Testis (tissue), 3 donors: ENCODE measurements around the gene GPATCH8. TPM values are rescaled to one million over a fixed set of nuclear protein-coding genes. Genes with fewer than 3 reads are reported as not detected.
A peak's percentile ranks its signal among the peaks of the same experiment; 100 is the strongest.

Source experiments
- DNase-seq: peaks from one replicate; pipeline ENCODE4 v3.0.0-alpha.2; 2019
- H3K27ac ChIP-seq, 2 donors: fragments of 200-600 bp; sonication (generic); one replicate each; pipeline ENCODE4 v1.5.1; 2019
- H3K27me3 ChIP-seq: fragments of 200-600 bp; sonication (generic); one replicate; pipeline ENCODE4 v1.5.1; 2019
- H3K36me3 ChIP-seq: fragments of 200-600 bp; sonication (generic); one replicate; pipeline ENCODE4 v1.5.1; 2017; ENCODE audit warnings: low read depth; ENCODE audit errors: missing control alignments
- H3K4me1 ChIP-seq: fragments of 200-600 bp; sonication (generic); one replicate; pipeline ENCODE4 v1.5.1; 2019
- H3K4me3 ChIP-seq, 2 donors: fragments of 200-600 bp; sonication (generic); one replicate each; pipeline ENCODE4 v1.5.1; 2017 to 2019
- H3K9me3 ChIP-seq: fragments of 200-600 bp; sonication (generic); one replicate; pipeline ENCODE4 v1.5.1; 2017
- CTCF ChIP-seq, 3 experiments: fragments of 450-650 bp in 2 of 3; fragments of 200-600 bp in 1 of 3; sonication (generic) in 1 of 3; IDR thresholded peaks; one replicate each; pipeline ENCODE4 v1.5.1; 2016 to 2019; ENCODE audit warnings: antibody characterized with exemption in 3 of 3, mild to moderate bottlenecking in 2 of 3, moderate library complexity in 1 of 3
- POLR2A ChIP-seq: fragments of 450-650 bp; IDR thresholded peaks from one replicate; pipeline ENCODE4 v1.6.1; 2017; ENCODE audit warnings: antibody characterized with exemption, mild to moderate bottlenecking, moderate library complexity
- WGBS, 2 donors: methylation state at CpG; one replicate each; pipeline ENCODE4 v1.1.5; 2018; 5-methylcytosine and 5-hydroxymethylcytosine counted together
- intact Hi-C: fragments of 100-400 bp; cut with DNase I; formaldehyde crosslinking; loops from one replicate; pipeline ENCODE4 v1.15.1; 2023; ENCODE audit warnings: low total_unique reads
- polyA plus RNA-seq: library from polyadenylated mRNA; stranded (reverse); fragments of 350-450 nt; fragmentation: Illumina TruSeq; extraction: RNeasy Lipid Tissue Mini Kit (QIAGEN cat#74804); gene quantifications from one replicate; pipeline ENCODE4 v1.2.3, GENCODE V29; 2014; ENCODE audit warnings: low read depth, low replicate concordance; ENCODE audit not compliant: insufficient read depth
- total RNA-seq, 2 donors: library from RNA; depleted of rRNA; stranded (reverse); fragments of >200 nt; gene quantifications; one replicate each; pipeline ENCODE4 v1.2.3, GENCODE V29; 2016

GPATCH8 gene
- total and polyA plus RNA-seq, 3 donors from 2014 or later: 32.8 to 70.0 (median 69.2) TPM

DNA sequence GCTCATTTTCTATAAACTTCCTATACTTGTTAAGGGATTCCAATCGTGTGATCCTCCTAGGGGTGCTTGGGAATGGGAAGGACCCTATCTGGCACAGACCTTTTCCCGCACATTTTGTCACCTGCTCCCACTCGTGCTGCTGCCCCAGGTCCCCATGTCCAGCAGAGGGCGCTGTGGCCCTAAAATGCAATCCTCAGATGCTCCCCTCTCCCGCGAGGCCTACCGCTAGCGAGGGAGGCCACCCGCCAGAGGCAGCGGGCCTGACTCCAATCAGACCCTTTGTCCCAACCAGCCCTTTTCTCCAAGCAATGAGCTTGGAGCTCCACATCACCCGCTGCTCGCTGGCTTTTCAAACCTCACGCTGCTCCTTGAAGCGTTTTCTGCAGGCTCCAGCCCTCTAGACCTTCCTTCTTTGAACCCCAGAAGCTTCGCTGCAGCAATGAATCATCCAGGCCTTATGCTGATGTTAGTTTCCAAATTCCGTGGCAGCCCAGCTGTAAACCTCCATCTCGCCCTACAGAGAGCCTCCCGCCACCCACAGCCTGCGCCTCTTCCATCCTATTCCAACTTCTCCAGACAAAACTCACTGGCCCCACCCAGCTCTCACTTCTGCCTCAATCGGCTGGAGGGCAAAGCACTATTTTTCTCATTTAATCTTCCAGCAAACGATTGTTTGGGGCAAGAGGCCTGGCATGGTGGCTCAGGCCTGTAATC is 30.5 kb upstream of the GPATCH8 start:
- peak; percentile 96 for DNase-seq
- no peak overlapping the region for H3K27ac ChIP-seq
- no peaks in the 10 kb centered on the region for H3K27me3 ChIP-seq
- WGBS, 2 donors: 33 to 36% methylated on average over 21 of the region's 21 CpGs
- no peak for TF ChIP-seq POLR2A
- peak; percentile 92 to 98 (median 96) for TF ChIP-seq CTCF (IDR thresholded peaks at IDR 0.05)
- no peak overlapping the region for H3K4me3 ChIP-seq
- intact Hi-C loops: loop anchor here (5.0 kb wide), 1 partner anchor 104 kb away; no protein-coding TSS in a partner anchor
- peaks cover 15% of the 10 kb centered on the region for H3K4me1 ChIP-seq
- no peaks in the 10 kb centered on the region for H3K9me3 ChIP-seq
- no peaks in the 10 kb centered on the region for H3K36me3 ChIP-seq

DNA sequence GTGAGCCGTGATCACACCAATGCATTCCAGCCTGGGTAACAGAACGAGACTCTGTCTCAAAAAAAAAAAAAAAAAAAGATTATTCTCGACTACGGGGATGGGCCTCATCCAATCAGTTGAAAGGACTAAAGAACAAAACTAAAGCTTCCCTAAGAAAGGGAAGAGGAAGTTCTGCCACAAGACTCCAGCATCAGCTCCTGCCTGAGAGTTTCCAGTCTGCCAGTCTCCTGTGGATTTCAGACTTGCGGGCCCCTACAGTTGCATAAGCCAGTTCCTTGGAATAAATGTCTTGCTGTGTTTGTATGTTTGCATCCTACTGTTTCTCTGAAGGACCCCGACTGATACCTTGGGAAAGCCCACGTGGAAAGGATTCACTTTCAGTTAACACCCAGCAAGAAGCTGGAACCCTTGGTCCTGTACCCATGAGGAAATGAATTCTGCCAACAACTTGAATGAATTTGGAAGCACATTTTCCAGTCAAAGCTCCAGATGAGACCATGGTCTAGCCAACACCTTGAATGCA is 27.8 kb upstream of the GPATCH8 start:
- WGBS, 2 donors: 73 to 78% methylated on average over 7 of the region's 7 CpGs
- H3K36me3 ChIP-seq: no peaks in the 10 kb centered on the region
- H3K27ac ChIP-seq: no peak overlapping the region
- H3K4me3 ChIP-seq: no peak overlapping the region
- no peaks in the 10 kb centered on the region for H3K27me3 ChIP-seq
- intact Hi-C loops: loop anchor here (5.0 kb wide), 1 partner anchor 106 kb away; no protein-coding TSS in a partner anchor
- H3K9me3 ChIP-seq: no peaks in the 10 kb centered on the region
- peaks cover 9% of the 10 kb centered on the region for H3K4me1 ChIP-seq
- TF ChIP-seq CTCF (IDR thresholded peaks at IDR 0.05) (no peak), POLR2A (no peak)
- no peak for DNase-seq

GRCh38 chr17:44529864-44530263 is 26.7 kb upstream of the GPATCH8 start:
- Histone ChIP-seq H3K36me3 (no peaks in the 10 kb centered on the region), H3K27me3 (no peaks in the 10 kb centered on the region), H3K4me1 (peaks cover 9% of the 10 kb centered on the region), H3K4me3 (no peak overlapping the region), H3K27ac (no peak overlapping the region), H3K9me3 (no peaks in the 10 kb centered on the region)
- 74 to 86% methylated on average over 3 of the region's 3 CpGs for WGBS, 2 donors
- intact Hi-C loops: loop anchor here (5.0 kb wide), 1 partner anchor 107 kb away; no protein-coding TSS in a partner anchor
- no peak for DNase-seq
- TF ChIP-seq CTCF (IDR thresholded peaks at IDR 0.05) (no peak), POLR2A (no peak)

GRCh38 chr17:44527954-44528353 is 24.7 kb upstream of the GPATCH8 start:
- Histone ChIP-seq H3K27me3 (no peaks in the 10 kb centered on the region), H3K27ac (no peak overlapping the region), H3K4me3 (no peak overlapping the region), H3K9me3 (no peaks in the 10 kb centered on the region), H3K36me3 (no peaks in the 10 kb centered on the region), H3K4me1 (no peaks in the 10 kb centered on the region)
- WGBS, 2 donors: 91 to 100% methylated on average over 1 to 19 of the region's 28 CpGs
- intact Hi-C loops: no loop called here
- no peak for DNase-seq
- no peak for TF ChIP-seq POLR2A
- no peak for TF ChIP-seq CTCF (IDR thresholded peaks at IDR 0.05)
